GM12865 (cell line): ENCODE results near the gene ANKS4B.
A peak's percentile ranks its signal among the peaks of the same experiment; 100 is the strongest.

Source experiments
- DNase-seq: peaks from one replicate; pipeline ENCODE4 v3.0.0; 2010; ENCODE audit warnings: low read depth
- H3K4me3 ChIP-seq: 2 replicates; pipeline ENCODE4 v1.5.1; 2011; ENCODE audit warnings: mild to moderate bottlenecking, low read depth, low read length, control low read depth
- CTCF ChIP-seq: IDR thresholded peaks from 2 replicates; pipeline ENCODE4 v1.5.1; 2011; ENCODE audit warnings: low read length, control low read depth, low read depth, inconsistent platforms; ENCODE audit not compliant: insufficient read depth; ENCODE audit errors: missing control alignments

The ANKS4B gene

GRCh38 chr16:21233521-21234150, at the start of gene ANKS4B:
Gene ANKS4B, plus strand, starts transcription at chr16:21233699. Its CDS starts 39 bp downstream, at chr16:21233738.
- TF ChIP-seq CTCF, result no peak

GRCh38 chr16:21183995-21184394, 49.5 kb upstream of the ANKS4B start:
- no peak for DNase-seq
- no peak overlapping the region for H3K4me3 ChIP-seq
- TF ChIP-seq CTCF, result no peak

More at GRCh38 chr16:21233521-21234150, at the start of gene ANKS4B:
- DNase-seq, result no peak
- H3K4me3 ChIP-seq, result no peak within 1 kb of the TSS

GRCh38 chr16:21184834-21185233, 48.7 kb upstream of the ANKS4B start:
- TF ChIP-seq CTCF, result no peak
- DNase-seq, result peak; percentile 39
- H3K4me3 ChIP-seq, result no peak overlapping the region

- no peak for DNase-seq
- H3K4me3 ChIP-seq, result no peak overlapping the region
- no peak for TF ChIP-seq CTCF
These were observed 47.7 kb upstream of the ANKS4B start for GRCh38 chr16:21185659-21186325.

- DNase-seq, result no peak
These were observed 47.2 kb upstream of the ANKS4B start for GRCh38 chr16:21186326-21186691.

GRCh38 chr16:21189311-21189710, 44.2 kb upstream of the ANKS4B start:
- no peak overlapping the region for H3K4me3 ChIP-seq
- TF ChIP-seq CTCF, result no peak
- no peak for DNase-seq

More at GRCh38 chr16:21186326-21186691, 47.2 kb upstream of the ANKS4B start:
- no peak overlapping the region for H3K4me3 ChIP-seq
- TF ChIP-seq CTCF, result no peak

GRCh38 chr16:21190013-21190412, 43.5 kb upstream of the ANKS4B start:
- DNase-seq, result no peak
- H3K4me3 ChIP-seq, result no peak overlapping the region
- TF ChIP-seq CTCF, result no peak
